Suppressor macrophage treated with lipopolysaccharide for 1 hour (primary cell): ENCODE measurements around the gene CD300C.
"Not testable (repeated sequence)": the region's sequence is repeated elsewhere in the genome, so short reads cannot be mapped to it uniquely, and the experiment has no call there.

ENCODE experiments used
- DNase-seq, 3 donors: peaks; one replicate each; pipeline ENCODE4 v3.0.0-alpha.2; 2020 to 2022

The CD300C gene

DNA sequence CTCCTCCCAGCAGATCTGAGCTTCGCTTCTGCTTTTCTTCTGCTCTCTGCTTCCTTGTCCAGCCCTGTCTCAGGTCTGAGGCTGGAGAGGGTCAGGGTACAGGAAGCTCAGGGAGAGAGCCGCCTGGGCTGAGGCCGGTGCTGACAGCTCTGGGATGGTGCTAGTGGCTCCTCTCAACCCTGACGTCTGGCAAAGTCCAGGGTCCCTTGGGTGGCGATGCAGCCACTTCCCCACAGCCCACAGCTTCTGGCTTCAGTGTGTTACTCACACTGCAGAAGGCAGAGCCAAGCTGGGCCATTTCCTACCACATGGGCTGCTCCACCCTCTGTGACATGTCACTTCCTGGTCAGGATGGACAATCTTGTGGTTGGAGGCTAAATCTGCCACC, at the start of gene CD300C:
Gene CD300C (minus strand): TSS at position 273 of the 388 bp plus-strand sequence. CDS start 333 bp downstream, outside the sequence.
- peak; percentile 92 to 94 (median 93) for DNase-seq

DNA sequence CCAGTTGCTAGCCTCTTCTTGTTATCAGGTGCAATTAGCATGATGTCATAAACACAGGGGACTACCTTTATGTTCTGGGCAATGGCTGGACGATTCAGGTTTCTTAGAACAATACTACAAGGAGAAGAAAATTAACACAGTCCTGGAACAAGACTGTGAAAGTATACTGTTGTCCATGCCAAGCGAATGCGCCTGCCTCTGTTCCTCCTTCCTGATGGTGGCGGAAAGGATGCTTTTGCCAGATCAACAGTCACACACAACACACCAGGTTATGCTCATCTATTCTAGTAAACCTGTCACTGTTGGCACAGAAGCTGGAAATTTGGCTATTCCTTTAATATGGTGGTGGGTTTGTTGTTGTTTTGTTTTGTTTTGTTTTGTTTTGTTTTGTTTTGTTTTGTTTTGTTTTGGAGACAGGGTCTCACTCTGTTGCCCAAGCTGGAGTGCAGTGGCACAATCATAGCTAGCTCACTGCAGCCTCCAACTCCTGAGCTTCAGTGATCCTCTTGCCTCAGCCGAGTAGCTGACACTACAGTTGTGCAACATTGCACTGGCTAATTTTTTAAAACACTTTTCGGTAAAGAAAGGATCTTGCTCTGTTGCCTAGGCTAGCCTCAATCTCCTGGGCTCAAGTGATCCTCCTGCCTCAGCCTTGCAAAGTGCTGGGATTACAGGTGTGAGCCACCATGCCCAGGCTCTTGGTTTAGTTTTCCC, 49.3 kb upstream of the CD300C start:
- peak in 1 of 3 donors; percentile 40 for DNase-seq

DNA sequence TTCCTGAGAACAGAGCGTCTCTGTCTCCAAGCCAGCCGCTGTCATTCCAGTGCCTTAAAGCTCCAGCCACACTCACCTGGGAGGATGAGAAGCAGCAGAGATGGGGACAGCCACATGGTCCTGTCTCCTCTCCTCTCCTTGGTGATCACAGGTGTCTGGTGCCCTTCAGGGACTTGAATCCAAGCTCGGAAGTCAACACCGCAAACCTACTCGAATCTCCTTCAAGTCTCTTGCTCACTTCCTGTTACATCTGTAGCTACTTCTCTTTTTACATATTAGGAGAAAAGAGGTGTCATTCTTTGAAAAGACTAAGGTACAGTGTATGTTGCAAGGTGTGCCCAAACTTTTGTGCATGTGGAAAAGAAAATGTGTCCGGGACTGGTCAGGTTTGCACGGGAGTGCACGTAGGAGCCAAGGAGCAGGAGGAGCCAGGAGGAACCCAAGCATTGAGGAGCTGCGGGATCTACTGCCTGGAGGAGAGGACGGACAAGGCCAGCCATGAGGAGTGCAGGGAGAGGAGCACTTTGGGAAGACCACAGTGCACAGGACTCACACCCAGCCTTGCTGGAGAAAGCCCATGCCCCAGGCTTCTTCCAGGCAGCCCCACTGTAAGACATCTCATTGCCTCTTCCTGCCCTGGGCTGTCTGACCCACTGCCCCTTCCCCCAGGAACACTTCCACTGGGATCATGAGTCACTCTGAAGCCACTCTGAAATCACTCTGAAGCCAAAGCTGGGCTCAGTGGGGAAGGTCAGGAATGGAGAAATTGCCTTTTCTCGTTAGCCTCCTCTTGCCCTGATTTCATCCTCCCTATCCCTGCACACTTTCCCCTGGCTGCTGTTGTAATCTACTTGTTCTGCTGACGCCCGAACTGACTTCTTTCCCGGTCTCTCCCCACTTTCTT, 46.4 kb upstream of the CD300C start, which contains the start of gene CD300LD:
Gene CD300LD (minus strand): TSS at position 197 of the 904 bp plus-strand sequence. CDS start 81 bp downstream, at position 116.
- peak in 2 of 3 donors; percentile 45 to 51 for DNase-seq

DNA sequence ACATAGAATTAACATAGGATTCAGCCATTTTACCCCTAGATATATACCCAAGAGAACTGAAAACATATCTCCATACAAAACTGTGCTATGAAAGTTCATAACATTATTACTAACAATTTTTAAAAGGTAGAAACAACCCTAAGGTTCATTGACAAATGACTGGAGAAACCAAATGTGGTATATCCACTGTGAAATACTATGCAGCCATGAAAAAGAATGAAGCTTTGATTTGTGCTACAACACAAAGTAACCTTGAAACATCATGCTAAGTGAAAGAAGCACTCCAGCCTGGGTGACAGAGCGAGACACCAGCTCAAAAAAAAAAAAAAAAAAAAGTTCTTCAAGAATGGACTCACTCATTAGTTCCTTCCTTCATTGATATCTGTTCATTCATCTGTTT, 45.6 kb upstream of the CD300C start:
- no peak for DNase-seq

DNA sequence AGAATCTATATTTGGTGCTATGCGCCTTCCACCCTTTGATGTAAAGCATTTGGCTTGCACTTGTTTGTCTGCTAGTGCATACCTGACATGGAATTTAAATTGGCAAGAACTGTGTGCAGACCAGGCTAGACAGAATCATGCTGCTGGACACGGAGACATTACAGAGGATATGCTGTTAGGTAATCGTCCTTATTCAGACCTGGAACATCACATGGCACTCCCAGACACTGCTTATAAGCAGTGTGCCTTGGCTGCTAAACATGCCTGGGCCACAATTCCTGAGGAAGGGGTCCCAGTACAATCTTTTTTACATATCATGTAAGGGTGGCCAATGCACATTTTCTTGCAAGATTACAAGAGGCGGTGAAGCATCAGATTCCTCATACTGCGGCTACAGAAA, 39.8 kb upstream of the CD300C start:
- DNase-seq = no peak

DNA sequence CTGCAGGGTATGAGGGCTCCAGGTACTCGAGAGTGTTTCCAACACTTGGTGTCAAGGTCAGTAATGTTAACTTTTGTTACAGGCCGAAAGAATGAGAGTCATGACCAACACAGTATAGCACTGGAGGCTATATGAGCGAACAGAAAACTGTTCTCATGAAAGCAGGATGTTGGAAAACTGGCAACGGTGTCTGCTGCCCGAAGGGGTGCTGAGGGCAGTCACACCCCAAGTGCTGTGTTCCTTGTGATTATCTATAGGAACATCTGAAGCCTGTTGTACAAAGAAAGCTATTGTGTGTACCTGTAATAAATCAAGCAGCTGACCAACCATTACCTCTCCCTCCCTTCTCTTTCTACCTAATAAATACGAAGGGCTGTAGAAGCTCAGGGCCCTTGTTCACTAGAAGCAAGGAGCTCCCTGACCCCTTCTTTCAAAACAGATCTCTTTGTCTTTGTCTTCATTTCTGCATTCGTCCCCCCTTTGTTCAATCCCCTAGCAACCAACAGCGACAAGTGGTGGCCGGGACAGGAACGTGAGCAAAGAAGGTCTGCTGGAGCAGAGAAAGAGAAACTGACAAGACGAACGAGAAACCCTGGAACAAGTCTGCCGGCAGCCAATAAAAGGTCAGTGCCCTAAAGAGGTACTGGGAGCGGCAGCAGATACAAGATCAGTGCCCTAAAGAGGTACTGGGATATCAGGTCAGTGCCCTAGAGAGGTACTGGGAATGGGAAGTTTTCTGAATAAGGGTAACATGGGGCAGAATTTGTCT, 38.6 kb upstream of the CD300C start:
- no peak for DNase-seq

DNA sequence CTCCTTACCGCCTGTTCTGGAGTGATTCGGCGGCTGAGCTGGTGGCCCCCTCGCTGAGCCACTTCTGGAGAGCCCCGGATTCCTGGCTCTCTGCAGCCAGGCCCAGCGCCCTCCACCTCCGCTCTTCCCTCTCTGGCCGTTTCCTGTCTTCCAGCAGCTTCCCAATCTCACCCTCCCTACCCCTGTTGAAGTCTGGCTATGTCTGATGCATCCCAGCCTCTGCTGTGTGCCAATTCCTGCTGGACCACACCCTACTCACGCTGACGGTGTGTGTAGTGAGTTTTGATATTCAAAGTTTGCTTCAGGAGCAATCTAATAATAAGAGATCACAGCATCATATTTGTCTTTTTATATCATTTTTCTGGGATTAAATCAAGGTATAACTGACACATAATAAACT, 36.7 kb upstream of the CD300C start:
- no peak for DNase-seq

DNA sequence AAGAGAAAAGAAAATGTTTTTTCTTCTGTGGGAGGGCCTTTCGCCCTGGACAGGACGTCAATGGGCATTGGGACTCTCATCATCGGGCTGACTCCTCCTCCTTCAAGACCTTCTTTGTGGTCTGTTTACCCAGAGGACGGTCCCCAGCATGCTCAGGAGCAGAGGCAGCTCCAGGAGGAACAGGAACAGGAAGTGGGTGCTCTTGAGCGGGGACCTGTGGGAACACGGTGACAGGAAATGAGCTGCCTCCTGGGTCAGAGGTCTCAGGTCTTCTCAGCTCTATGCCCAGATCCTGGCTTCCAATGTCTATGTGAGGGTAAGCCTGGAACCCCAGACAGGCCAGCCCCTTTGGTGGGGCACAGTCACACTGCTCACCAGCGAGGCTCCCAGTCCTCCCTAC, 34.0 kb upstream of the CD300C start:
- DNase-seq = peak in 2 of 3 donors; percentile 32 to 37

DNA sequence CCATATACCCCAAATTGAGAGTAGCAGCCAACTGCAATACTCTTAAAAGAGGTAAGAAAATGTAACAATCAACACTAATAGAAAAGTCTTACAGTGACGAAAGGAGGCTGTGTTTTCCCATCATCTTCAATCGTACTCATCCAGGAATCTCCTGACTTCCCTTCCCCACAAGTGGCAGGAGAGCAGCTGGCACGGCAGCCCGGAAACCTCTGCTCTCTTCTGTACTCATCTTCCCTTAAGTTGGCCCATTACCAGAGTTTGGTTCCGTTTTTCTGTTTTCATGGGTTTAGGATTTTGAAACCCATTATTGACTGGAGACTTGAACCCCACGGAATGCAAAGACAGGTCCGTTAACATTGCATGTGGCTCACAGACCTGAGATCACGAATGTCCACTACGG, 33.1 kb upstream of the CD300C start:
- peak; percentile 46 to 64 (median 53) for DNase-seq

DNA sequence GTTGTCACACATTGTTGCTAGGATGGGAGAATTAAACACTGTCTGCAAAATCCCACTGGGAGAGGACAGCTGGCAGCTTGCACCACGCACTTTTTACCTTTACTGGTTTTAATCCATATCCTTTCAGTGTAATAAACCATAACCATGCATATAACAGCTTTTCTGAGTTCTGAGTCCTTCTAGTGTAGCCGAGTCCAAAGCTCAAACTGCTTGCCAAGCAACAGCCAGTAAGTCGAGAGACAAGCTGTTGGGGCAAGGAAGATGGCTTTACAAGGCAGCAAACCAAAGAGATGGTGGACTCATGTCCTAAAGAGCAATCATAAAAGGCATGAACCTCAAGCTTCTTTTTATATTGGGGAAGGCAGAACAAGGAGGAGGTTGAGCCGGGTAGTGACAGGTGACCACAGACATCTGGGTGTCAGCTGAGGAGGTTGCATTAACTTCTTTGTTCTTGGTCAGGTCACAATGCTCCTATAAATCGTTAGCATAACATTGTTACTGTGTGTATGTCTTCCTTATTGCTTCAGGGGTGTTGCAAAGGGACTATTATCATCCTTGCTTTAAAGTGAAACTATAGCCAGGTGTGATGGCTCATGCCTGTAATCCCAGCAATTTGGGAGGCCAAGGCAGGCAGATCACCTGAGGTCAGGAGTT, 28.7 kb upstream of the CD300C start:
- DNase-seq = no peak

DNA sequence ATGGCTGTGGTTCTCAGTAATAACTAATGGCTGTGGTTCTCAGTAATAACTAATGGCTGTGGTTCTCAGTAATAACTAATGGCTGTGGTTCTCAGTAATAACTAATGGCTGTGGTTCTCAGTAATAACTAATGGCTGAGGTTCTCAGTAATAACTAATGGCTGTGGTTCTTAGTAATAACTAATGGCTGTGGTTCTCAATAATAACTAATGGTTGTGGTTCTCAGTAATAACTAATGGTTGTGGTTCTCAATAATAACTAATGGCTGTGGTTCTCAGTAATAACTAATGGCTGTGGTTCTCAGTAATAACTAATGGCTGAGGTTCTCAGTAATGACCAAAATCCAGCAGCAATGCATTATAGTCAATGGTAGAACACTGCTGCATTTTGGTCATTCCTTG, 27.7 kb upstream of the CD300C start:
- not testable (repeated sequence) for DNase-seq

DNA sequence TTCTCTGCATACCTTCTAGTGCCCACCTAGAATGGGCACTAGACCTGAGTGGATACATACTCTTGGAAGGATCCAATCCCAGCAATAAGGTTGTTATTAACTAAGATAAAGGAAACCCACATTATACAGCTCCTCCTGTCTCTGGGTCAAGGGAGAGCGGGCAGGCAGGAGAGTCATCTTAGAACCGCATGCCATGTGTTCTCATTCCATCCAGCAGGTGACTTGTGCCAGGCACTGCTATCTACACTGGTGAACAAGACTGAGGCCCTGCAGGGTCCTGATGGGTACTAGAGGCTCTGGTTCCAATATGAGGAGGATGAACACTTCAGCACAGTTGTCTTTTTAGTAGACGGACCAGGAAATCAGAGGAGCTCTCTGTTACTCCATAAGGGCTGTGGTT, 27.3 kb upstream of the CD300C start:
- DNase-seq = no peak

DNA sequence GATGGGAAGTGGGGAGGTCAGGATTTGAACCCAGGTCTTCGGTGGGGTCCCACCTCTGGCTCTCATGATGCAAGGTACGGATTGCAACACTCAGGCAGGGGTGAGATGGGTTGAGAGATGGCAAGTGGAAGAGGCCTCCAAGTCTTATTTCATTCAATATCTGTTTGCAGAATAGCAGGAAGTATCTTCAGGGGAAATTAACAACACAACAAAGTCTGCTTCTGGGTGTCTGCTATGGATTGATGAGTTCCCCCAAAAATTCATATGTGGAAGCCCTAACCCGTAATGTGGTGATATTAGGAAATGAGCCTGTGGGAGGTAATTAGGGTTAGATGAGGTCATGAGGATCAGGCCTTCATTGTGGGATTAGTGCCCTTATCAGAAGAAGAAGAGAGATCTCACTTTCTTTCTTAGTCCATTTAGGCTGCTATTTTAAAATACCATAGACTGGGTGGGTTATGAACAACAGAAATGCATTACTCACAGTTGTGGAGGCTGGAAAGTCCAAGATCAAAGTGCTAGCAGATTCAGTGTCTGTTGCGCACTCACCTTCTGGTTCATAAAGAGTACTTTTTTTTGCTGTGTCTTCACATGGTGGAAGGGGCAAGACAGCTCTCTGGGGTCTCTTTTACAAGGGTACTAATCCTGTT, 25.8 kb upstream of the CD300C start:
- DNase-seq = peak in 2 of 3 donors; percentile 58 to 70

DNA sequence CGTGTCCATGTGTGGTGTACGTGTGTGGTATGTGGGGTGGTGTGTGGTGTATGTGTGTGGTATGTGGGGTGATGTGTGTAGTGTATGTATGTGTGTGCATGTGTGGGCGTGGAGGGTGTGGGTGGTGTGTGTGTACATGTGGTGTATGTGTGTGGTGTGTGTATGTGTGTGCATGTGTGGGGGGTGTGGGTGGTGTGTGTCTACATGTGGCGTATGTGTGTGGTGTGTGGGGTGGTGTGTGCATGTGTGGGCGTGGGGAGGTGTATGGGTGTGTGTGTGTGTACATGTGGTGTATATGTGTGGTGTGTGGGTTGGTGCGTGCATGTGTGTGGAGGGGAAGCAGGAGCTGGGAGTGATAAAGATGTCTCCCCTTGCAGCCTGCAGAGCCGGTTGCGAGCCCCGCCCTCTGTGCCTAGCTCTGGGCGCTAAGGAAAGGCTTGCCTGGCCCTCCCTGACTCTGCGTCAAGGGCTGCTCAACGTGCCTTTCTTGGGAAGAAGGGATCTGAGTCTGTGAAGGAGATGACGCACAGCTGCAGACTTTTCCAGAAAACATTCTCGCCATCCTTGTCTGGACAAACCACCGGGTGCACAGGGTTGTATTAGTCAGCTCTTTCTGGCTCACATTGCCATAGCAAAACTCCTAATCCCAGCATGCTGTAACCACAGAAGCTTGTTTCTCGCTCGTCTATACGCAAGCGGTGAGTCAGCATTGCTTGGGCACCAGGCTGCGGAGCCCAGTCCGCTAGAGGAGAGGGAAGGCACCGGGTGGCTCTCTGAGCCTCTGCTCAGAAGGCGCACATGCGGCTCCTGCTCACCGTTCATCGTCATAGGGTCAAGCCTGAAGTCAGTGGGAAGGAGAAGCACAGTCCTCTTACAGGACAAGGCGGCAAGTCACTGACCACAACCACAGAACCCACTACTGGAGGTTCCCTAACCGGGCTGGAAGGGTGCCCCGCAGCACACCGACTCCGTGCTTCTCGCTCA, 23.4 kb upstream of the CD300C start:
- DNase-seq = peak; percentile 97 to 99 (median 99)

DNA sequence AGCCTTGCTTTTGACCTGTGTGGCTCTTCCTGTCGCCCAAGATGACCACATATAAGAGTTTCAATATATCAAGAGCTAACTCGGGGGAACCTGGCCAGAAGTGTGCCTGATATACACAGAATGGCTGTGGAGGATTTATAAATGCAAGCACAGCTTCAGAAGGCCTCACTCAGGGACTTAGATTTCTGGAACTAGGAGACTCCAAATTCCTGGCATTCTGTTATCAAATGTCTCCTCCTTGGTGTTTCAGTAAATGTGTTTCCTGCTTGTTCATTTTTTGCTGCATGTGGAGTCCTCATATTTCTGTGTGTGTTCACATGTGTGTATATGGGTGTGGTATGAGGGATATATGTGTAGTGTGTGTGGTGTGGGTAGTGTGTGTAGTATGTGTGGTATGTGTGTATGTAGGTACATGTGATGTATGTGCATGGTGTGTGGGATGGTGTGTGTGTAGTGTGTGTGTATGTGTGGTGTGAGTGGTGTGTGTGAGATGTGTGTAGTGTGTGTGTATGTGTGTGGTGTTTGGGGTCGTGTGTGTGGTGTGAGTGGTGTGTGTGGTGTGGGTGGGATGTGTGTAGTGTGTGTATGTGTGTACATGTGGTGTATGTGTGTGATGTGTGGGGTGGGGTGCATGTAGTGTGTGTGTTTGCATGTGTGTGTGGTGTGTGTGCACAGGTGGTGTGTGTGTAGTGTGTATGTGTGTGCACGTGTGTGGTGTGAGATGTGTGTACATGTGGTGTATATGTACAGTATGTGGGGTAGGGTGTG, 22.4 kb upstream of the CD300C start:
- no peak for DNase-seq

DNA sequence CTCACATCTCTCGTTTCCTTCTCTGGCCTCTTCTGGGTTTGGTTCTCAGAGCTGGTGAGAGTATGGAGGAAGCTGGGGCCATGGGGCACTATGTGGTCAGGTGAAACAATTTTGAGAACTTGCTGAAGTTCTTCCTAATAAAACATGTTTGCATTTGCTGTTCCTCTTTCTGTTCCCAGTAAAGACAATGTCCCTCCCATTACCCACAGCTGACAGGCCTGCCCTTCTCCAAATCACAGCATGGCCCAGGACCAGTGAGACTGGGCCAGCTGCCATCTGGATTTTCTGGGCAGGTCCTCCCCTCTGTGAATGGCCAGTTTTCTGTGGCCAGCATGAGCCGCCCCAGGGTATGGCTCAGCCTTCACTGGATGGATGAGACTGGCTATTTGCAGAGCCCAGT, 21.5 kb upstream of the CD300C start, which contains the start of gene CD300H:
Gene CD300H (minus strand): TSS at position 113 of the 400 bp plus-strand sequence.
- peak; percentile 58 to 72 (median 58) for DNase-seq

DNA sequence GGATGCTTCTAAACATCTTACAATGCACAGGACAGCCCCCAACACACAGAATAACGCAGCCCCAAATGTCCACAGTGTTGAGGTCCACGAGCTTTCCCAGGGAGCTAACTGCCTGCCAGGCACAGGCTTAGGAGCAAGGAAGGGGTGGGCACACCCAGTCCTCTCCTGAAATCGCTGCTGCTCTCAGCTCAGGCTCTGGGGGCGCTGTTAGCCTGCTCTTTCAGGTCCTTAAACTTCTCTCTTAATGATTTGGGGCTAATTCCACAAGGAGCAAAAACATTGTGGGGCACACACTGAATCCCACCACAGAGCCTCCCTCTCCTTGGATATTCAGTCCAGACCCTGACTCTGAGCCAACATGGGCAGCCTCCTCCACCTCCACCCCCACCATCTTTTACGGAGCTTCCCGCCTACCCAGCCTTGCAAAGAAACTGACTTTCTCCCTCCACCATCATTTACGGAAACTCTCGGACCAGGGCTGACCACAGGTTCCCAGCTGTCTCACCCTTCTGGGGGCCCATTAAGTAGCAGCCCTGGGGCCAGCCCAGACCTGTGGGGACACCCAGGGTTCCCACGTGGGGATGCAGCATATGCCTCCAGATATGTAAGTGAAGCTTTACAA, 20.3 kb upstream of the CD300C start:
- peak; percentile 63 to 77 (median 66) for DNase-seq

DNA sequence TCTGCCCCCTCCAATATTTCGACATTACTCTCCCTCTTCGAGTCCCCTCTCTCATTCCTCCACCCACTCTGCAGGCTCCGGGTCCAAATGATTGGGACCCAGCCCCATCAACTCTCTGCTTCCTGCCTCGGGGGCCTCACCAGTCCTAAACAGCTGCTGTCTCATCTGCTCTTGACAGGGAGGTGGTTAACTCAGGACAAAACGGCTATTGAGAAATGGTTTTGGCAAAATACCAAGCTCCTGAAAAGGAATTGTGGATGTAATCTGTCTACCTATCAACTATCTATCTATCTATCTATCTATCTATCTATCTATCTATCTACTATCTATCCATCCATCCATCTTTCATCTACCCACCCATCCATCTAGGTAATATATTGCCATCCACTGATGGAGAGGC, 19.2 kb upstream of the CD300C start:
- DNase-seq = peak in 1 of 3 donors; percentile 44

DNA sequence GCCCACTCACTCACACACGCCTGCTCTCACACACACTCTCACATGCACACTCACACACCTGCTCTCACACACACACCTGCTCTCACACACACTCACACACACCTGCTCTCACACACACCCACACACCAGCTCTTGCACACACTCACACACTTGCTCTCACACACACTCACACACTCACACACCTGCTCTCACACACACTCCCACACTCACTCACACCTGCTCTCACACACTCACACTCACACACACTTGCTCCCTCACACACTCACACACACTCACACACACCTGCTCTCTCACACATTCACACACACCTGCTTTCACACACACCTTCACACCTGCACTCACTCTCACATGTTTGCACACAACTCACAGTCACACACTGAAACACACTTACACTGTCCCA, 17.4 kb upstream of the CD300C start:
- DNase-seq = no peak
